SH-SY5Y (cell line): ENCODE results near the gene MRPL38.

ENCODE experiments used
- GATA2 ChIP-seq: IDR thresholded peaks from 2 replicates; pipeline ENCODE4 v1.6.1; 2011; ENCODE audit warnings: mild to moderate bottlenecking, low read depth, low read length
- GATA3 ChIP-seq: IDR thresholded peaks from 2 replicates; pipeline ENCODE4 v1.6.1; 2011; ENCODE audit warnings: low read depth, mild to moderate bottlenecking, low read length, moderate library complexity

GRCh38 chr17:75878174-75878998 lies 26.3 kb downstream of the MRPL38 start, which contains the start of gene TRIM47:
- no peak for TF ChIP-seq GATA2
- no peak for TF ChIP-seq GATA3
